Ectodermal cell (in vitro differentiated cells): Measurements from ENCODE around the gene WDR83.
A peak's percentile ranks its signal among the peaks of the same experiment; 100 is the strongest.

Experiments used
- H3K27ac ChIP-seq: 2 replicates; pipeline ENCODE4 v1.7.0; 2013; ENCODE audit warnings: mild to moderate bottlenecking, low read depth, low read length; ENCODE audit not compliant: insufficient read depth, poor library complexity, severe bottlenecking
- H3K27me3 ChIP-seq: 2 replicates; pipeline ENCODE4 v1.7.0; 2013; ENCODE audit warnings: mild to moderate bottlenecking, low read length; ENCODE audit not compliant: insufficient read depth, control insufficient read depth, poor library complexity, severe bottlenecking
- H3K36me3 ChIP-seq: one replicate; pipeline ENCODE4 v1.7.0; 2013; ENCODE audit warnings: low read length; ENCODE audit not compliant: control insufficient read depth, insufficient read depth
- H3K4me1 ChIP-seq: one replicate; pipeline ENCODE4 v1.7.0; 2013; ENCODE audit warnings: low read length; ENCODE audit not compliant: control insufficient read depth, insufficient read depth
- H3K4me3 ChIP-seq: 2 replicates; pipeline ENCODE4 v1.7.0; 2013; ENCODE audit warnings: low read depth, low read length, control low read depth; ENCODE audit not compliant: insufficient read depth
- H3K9me3 ChIP-seq: 2 replicates; pipeline ENCODE4 v1.7.0; 2013; ENCODE audit warnings: mild to moderate bottlenecking, low read length, moderate library complexity; ENCODE audit not compliant: control insufficient read depth
- WGBS, 2 experiments: methylation state at CpG; one replicate each; pipeline ENCODE4 v1.1.7; 2013; ENCODE audit warnings: missing lambda C conversion rate in 2 of 2; 5-methylcytosine and 5-hydroxymethylcytosine counted together

Gene WDR83

DNA sequence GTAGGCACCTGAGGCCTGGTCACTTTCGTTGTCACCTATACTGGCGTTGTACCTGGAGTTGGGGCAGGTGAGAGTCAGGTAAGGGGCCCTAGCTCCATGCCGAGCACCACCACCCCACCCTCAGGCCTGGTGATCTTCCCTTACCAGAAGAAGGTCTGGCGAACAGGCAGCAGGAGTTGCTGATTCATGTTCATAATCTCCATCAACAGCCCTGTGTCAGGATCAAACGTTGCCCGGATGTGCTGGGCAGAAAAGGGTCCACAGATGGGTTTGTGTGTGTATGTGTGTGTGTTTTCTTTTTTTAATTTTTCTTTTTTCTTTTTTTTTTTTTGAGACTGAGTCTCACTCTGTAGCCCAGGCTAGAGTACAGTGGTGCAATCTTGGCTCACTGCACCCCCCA is 14.4 kb upstream of the WDR83 start:
- 93 to 100% methylated on average over 4 to 6 of the region's 6 CpGs for WGBS, 2 experiments

DNA sequence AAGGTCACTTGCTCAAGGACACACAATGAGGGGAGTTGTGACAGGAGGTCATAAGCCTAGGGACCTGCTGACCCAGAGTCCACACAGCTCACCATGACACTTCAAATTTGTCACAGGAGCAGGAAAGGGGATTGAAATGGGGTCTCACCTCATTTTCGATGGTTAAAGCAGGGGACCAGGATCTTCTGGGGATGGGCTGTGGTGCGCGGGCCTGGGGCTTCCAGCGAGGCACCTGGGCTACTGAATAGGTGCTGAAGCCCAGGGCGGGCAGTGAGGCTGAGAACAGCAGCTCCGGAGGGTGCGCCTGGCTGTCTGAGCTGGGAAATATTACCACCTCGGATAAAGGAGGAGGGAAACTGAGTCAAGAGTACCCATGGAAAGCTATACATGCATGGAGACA is 11.1 kb upstream of the WDR83 start:
- 97% methylated on average over 8 of the region's 8 CpGs for WGBS, 2 experiments
- peaks cover 10% of the 10 kb centered on the region for H3K36me3 ChIP-seq
- no peak overlapping the region for H3K27ac ChIP-seq
- H3K9me3 ChIP-seq = no peaks in the 10 kb centered on the region
- H3K27me3 ChIP-seq = no peaks in the 10 kb centered on the region
- no peak overlapping the region for H3K4me3 ChIP-seq
- no peaks in the 10 kb centered on the region for H3K4me1 ChIP-seq

More for the DNA sequence above, 14.4 kb upstream of the WDR83 start:
- Histone ChIP-seq H3K36me3 (peaks cover 10% of the 10 kb centered on the region), H3K27ac (no peak overlapping the region), H3K9me3 (no peaks in the 10 kb centered on the region), H3K4me3 (no peak overlapping the region), H3K4me1 (no peaks in the 10 kb centered on the region), H3K27me3 (no peaks in the 10 kb centered on the region)

DNA sequence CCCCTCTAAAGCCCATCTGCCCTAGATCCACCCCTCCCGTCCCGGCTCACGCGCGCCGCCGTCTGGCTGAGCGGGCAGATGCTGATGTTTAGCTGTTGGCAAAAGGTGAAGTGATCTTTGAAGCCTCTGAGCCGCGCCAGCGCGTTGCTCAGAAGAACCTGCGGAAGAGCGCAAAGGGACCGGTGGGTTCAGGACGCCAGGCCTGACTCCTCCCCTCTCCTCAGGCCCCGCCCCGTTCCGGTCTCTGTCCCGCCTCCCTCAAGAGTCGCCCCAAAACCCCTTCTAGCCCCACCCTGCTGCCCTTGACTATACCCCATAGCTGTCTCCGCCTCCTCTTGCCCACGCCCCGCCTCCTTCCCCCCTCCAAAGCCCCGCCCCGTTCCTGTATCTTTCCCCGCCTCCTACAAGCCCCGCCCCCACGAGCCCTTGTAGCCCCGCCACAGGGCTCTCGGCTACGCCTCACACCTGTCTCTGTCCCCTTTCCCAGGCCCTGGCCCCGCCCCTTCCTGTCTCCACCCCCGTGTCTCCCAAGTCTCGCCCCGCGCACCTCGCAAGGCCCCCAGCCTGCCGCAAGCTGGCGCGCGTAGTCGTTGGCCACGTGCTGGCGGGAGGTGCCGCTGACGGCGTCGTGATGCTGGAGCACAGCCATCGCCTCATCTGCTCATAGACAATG is 9.6 kb upstream of the WDR83 start:
- peaks cover 18% of the 10 kb centered on the region for H3K36me3 ChIP-seq

GRCh38 chr19:12657966-12658365 is 8.6 kb upstream of the WDR83 start:
- Histone ChIP-seq H3K4me3 (no peak overlapping the region), H3K27ac (no peak overlapping the region), H3K27me3 (no peaks in the 10 kb centered on the region), H3K4me1 (no peaks in the 10 kb centered on the region), H3K9me3 (no peaks in the 10 kb centered on the region), H3K36me3 (peaks cover 18% of the 10 kb centered on the region)
- WGBS, 2 experiments = 95 to 97% methylated on average over 22 of the region's 22 CpGs

More for the DNA sequence above, 9.6 kb upstream of the WDR83 start:
- no peak overlapping the region for H3K27ac ChIP-seq
- no peak overlapping the region for H3K4me3 ChIP-seq
- WGBS, 2 experiments = 92 to 94% methylated on average over 49 to 50 of the region's 50 CpGs
- no peaks in the 10 kb centered on the region for H3K9me3 ChIP-seq
- no peaks in the 10 kb centered on the region for H3K4me1 ChIP-seq
- H3K27me3 ChIP-seq = no peaks in the 10 kb centered on the region

DNA sequence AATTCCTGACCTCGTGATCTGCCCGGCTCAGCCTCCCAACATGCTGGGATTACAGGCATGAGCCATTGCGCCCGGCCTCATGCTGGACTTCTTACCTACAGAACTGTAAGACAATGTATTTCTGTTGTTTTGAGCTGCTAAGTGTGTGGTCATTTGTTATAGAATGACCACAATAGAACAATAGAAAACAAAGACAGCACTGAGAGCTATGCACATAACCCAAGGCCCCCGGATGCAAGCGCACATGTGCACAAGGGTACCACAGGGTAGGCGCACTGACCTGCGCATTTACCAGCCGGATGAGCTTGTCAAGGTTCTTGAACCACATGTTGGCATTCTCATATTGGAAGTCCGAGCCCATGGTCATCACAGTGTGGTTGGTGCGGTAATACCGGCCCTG is 5.6 kb upstream of the WDR83 start:
- H3K27ac ChIP-seq = no peak overlapping the region
- H3K9me3 ChIP-seq = no peaks in the 10 kb centered on the region
- H3K4me3 ChIP-seq = no peak overlapping the region
- no peaks in the 10 kb centered on the region for H3K27me3 ChIP-seq
- H3K36me3 ChIP-seq = peaks cover 19% of the 10 kb centered on the region
- WGBS, 2 experiments = 94 to 96% methylated on average over 12 of the region's 12 CpGs
- H3K4me1 ChIP-seq = peaks cover 4% of the 10 kb centered on the region

GRCh38 chr19:12664406-12665280 is 2.0 kb upstream of the WDR83 start:
- Histone ChIP-seq H3K9me3 (no peaks in the 10 kb centered on the region), H3K4me3 (no peak overlapping the region), H3K36me3 (peaks cover 15% of the 10 kb centered on the region), H3K4me1 (peaks cover 15% of the 10 kb centered on the region), H3K27me3 (no peaks in the 10 kb centered on the region), H3K27ac (no peak overlapping the region)
- WGBS, 2 experiments = 87 to 91% methylated on average over 29 of the region's 29 CpGs

GRCh38 chr19:12665281-12665573 is 1.4 kb upstream of the WDR83 start:
- no peak overlapping the region for H3K27ac ChIP-seq
- WGBS, 2 experiments = 96 to 97% methylated on average over 10 of the region's 10 CpGs
- no peaks in the 10 kb centered on the region for H3K27me3 ChIP-seq
- no peaks in the 10 kb centered on the region for H3K9me3 ChIP-seq
- H3K4me3 ChIP-seq = no peak overlapping the region
- peaks cover 15% of the 10 kb centered on the region for H3K36me3 ChIP-seq
- H3K4me1 ChIP-seq = peaks cover 15% of the 10 kb centered on the region

DNA sequence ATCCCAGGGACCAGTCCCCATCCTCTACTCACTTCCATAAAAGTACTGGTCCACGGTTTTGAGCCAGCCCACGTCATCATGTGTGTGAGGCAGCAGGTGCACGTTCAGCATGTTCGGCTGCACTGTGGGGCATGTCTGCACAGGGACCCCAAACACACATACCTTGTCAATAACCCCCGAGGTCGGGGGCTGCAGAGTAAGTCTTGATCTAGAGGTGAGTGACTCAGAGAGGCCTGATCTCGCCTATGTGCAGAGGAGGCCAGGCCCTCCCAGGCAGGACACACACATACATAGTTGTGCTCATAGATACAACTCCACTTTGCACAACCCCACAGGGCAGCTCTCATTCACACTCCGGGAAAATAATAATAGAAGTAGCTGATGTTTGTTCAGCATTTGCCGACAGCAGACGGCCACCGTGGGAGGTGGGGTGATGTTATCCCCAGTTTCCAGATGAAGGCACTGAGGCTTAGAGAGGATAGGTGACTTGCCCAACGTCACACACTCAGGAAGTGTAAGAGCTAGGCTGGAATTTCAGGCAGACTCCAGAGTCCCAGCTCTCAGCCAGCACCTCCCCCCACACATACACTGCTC is 839 bp upstream of the WDR83 start:
- Histone ChIP-seq H3K9me3 (no peaks in the 10 kb centered on the region), H3K36me3 (peaks cover 15% of the 10 kb centered on the region), H3K4me3 (peak overlapping the region; percentile 68), H3K4me1 (peaks cover 19% of the 10 kb centered on the region), H3K27ac (no peak overlapping the region), H3K27me3 (no peaks in the 10 kb centered on the region)
- 82 to 88% methylated on average over 12 of the region's 12 CpGs for WGBS, 2 experiments

DNA sequence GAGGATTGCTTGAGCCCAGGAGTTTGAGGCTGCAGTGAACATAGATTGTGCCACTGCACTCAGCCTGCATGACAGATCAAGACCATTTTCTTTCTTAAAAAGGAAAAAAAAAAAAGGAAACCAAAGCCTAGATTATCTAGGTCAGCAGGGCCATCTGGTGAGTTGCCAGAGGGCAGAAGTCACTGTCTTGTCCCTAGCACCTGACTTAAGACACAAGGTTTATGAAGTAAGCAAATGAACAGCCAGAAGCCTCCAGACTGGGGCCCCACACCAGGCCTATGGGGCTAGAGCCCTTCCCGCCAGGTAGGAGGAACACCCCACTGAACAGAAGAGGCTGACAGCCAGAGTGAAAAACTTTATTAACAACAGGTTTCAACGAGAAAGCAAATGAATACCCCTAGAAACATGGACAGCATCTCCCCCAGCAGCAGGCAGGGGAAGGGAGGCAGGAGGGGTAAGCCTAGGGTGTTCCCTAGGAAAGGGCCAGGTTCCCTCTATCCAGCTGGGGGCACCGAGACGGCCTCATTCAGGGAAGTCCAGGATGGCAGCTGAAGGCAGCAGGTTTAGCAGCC is 1.2 kb downstream of the WDR83 start:
- H3K4me1 ChIP-seq = peaks cover 19% of the 10 kb centered on the region
- no peaks in the 10 kb centered on the region for H3K27me3 ChIP-seq
- no peak overlapping the region for H3K4me3 ChIP-seq
- H3K9me3 ChIP-seq = no peaks in the 10 kb centered on the region
- 91 to 94% methylated on average over 4 of the region's 4 CpGs for WGBS, 2 experiments
- H3K36me3 ChIP-seq = peaks cover 7% of the 10 kb centered on the region
- H3K27ac ChIP-seq = no peak overlapping the region

DNA sequence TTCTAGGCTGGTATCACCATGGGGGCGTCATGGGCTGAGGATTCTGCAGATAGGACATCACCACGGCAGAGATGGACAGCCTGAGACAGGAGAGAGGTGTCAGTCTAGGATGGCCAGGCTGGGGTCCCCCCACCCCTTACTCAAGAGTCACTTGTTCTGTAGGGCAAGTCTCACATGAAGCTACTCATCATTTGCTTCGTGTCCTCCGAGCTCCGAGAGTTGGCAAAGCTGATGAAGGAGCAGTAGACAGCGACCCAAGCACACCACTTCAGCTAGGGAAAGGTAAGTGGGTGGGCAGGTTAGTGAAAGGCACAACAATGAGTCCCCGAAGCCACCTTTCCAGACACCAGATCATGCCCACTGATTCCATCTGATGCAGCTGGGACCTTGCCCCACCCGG is 1.7 kb downstream of the WDR83 start:
- no peaks in the 10 kb centered on the region for H3K9me3 ChIP-seq
- peaks cover 19% of the 10 kb centered on the region for H3K4me1 ChIP-seq
- H3K27me3 ChIP-seq = no peaks in the 10 kb centered on the region
- H3K36me3 ChIP-seq = peaks cover 5% of the 10 kb centered on the region
- no peak overlapping the region for H3K27ac ChIP-seq
- peak overlapping the region; percentile 97 for H3K4me3 ChIP-seq
- WGBS, 2 experiments = 86 to 89% methylated on average over 8 of the region's 8 CpGs
